Psoas muscle (tissue), 8 donors: ENCODE data around the gene TAF15. TPM values are rescaled to one million over a fixed set of nuclear protein-coding genes. Genes with fewer than 3 reads are reported as not detected.

Experiments
- ATAC-seq, 4 donors: fragments of 200-7000 bp; cut with Tn5 transposase; one replicate each; pipeline ENCODE4 v1.9.1; 2020; ENCODE audit warnings: moderate library complexity in 3 of 4, mild to moderate bottlenecking in 2 of 4
- DNase-seq, 2 donors: peaks; one replicate each; pipeline ENCODE4 v3.0.0-alpha.2; 2020
- H3K27ac ChIP-seq: fragments of 200-600 bp; one replicate; pipeline ENCODE4 v1.8.0; 2022
- H3K27me3 ChIP-seq, 3 donors: fragments of 200-600 bp in 1 of 3; one replicate each; pipeline versions ENCODE4 v1.6.1 to v1.8.0; 2013 to 2022; ENCODE audit warnings: low read length in 2 of 3, mild to moderate bottlenecking in 2 of 3, moderate library complexity in 1 of 3; ENCODE audit not compliant: insufficient read depth in 3 of 3
- H3K36me3 ChIP-seq, 2 donors: fragments of 200-600 bp in 1 of 2; one replicate each; pipeline versions ENCODE4 v1.6.1 to v1.8.0; 2013 to 2022; ENCODE audit warnings: low read depth in 1 of 2, mild to moderate bottlenecking in 1 of 2, moderate library complexity in 1 of 2; ENCODE audit not compliant: insufficient read depth in 1 of 2
- H3K4me1 ChIP-seq: fragments of 200-600 bp; one replicate; pipeline ENCODE4 v1.8.0; 2022
- H3K4me3 ChIP-seq: fragments of 200-600 bp; one replicate; pipeline ENCODE4 v1.8.0; 2022; ENCODE audit warnings: mild to moderate bottlenecking
- H3K9me3 ChIP-seq: fragments of 200-600 bp; one replicate; pipeline ENCODE4 v1.8.0; 2022
- WGBS, 3 donors: extraction: QIAGEN DNeasy Blood & Tissue Kit; methylation state at CpG; one replicate each; pipeline versions ENCODE4 v1.1.6 to v1.1.7; 2013; 5-methylcytosine and 5-hydroxymethylcytosine counted together
- intact Hi-C, 2 donors: fragments of 100-400 bp; cut with DNase I; formaldehyde crosslinking; loops; one replicate each; pipeline versions ENCODE4 v1.11.0 to v1.14.2; 2022
- polyA plus RNA-seq, 3 donors: library from polyadenylated mRNA; stranded (reverse); fragments of 200-250 nt; gene quantifications; one replicate each; pipeline ENCODE4 v1.2.3, GENCODE V29; 2013
- total RNA-seq, 4 donors: library from RNA; stranded (reverse); fragmentation: NEBNext Ultra II Directional in 2 of 4; extraction: Animal tissue kit (Norgen Biotek cat#: 25700) in 2 of 4; gene quantifications; one replicate each; pipeline versions ENCODE4 v1.2.1 to v1.2.4, GENCODE V29; 2021 to 2023
- TF ChIP-seq, protein P1 (sequence below): fragments of 200-600 bp; IDR thresholded peaks from one replicate; pipeline ENCODE4 v1.8.0; 2022; ENCODE audit warnings: antibody characterized with exemption
- donor health status: healthy with polysubstance abuse.
- donor health status: DM: no; HTN: no; CAD: no; lungs with moderate emphysema.
- donor health status: Bipolar disorder and iron deficiency.
- donor health status: healthy.
- donor health status: DM: yes; HTN: yes; CAD: no.
- donor health status: DM: no; HTN: no; CAD: no.
- donor health status: DM: no; HTN: no; CAD: no.
- donor health status: DM: yes; HTN: yes; CAD: no.

The TAF15 gene
- total and polyA plus RNA-seq, 7 donors, result 51.9 to 141 (median 105) TPM

DNA sequence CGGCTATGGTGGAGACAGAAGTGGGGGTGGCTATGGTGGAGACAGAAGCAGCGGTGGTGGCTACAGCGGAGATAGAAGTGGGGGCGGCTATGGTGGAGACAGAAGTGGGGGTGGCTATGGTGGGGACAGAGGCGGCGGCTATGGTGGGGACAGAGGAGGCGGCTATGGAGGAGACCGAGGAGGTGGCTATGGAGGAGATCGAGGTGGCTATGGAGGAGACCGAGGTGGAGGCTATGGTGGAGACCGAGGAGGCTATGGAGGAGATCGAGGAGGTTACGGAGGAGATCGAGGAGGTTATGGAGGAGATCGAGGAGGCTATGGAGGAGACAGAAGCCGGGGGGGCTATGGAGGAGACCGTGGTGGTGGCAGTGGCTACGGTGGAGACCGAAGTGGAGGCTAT, 35.3 kb downstream of the TAF15 start:
- intact Hi-C loops, result no loop called here
- no peak for DNase-seq
- Histone ChIP-seq H3K27me3 (no peaks in the 10 kb centered on the region), H3K9me3 (no peaks in the 10 kb centered on the region), H3K4me1 (no peaks in the 10 kb centered on the region), H3K36me3 (peaks cover 13 to 99% of the 10 kb centered on the region in 2 donors), H3K27ac (no peak overlapping the region), H3K4me3 (no peak overlapping the region)
- TF ChIP-seq, protein P1, sequence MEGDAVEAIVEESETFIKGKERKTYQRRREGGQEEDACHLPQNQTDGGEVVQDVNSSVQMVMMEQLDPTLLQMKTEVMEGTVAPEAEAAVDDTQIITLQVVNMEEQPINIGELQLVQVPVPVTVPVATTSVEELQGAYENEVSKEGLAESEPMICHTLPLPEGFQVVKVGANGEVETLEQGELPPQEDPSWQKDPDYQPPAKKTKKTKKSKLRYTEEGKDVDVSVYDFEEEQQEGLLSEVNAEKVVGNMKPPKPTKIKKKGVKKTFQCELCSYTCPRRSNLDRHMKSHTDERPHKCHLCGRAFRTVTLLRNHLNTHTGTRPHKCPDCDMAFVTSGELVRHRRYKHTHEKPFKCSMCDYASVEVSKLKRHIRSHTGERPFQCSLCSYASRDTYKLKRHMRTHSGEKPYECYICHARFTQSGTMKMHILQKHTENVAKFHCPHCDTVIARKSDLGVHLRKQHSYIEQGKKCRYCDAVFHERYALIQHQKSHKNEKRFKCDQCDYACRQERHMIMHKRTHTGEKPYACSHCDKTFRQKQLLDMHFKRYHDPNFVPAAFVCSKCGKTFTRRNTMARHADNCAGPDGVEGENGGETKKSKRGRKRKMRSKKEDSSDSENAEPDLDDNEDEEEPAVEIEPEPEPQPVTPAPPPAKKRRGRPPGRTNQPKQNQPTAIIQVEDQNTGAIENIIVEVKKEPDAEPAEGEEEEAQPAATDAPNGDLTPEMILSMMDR, result no peak
- WGBS, 3 donors, result 96 to 98% (median 98%) methylated on average over 19 of the region's 19 CpGs
- no peak for ATAC-seq

DNA sequence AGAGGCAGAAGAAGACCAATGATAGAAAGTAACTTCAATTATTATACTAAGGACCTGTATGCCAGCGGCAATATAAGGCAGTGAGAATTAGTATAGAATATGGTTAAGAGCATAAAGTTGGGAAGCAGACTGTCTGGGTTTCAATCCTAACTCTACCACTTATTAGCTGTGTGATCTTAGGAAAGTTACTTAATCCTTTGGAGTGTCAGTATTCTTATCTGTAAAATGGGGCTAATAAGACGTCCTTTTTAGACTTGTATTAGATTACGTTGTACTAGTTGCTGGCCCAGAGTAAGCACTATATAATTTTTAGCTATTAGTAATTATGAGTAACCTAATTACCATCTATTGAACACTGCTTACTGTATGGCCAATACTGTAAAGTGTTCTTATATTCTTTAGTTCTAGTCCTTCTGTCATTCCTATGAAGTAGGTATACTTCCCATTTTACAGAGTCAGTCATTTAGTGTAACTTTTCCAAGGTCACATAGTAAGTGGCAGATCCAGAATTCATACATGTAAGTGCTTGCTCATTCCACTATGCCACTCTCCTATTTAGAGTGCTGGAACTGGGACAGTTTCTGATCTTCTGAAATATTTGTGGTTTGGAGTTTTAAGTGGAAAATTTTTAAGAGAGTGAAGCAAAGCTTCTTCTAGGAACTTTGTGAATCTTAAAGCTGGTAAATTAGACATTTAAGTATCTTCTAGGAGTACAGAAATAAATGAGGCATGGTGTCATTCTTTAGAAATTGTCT, 36.9 kb downstream of the TAF15 start:
- peaks cover 11 to 95% of the 10 kb centered on the region in 2 donors for H3K36me3 ChIP-seq
- no peak overlapping the region for H3K27ac ChIP-seq
- WGBS, 3 donors, result 87 to 93% (median 92%) methylated on average over 3 of the region's 3 CpGs
- TF ChIP-seq, protein P1, result no peak
- H3K27me3 ChIP-seq, result no peaks in the 10 kb centered on the region
- H3K4me1 ChIP-seq, result no peaks in the 10 kb centered on the region
- H3K4me3 ChIP-seq, result no peak overlapping the region
- DNase-seq (no peak), ATAC-seq (no peak)
- H3K9me3 ChIP-seq, result no peaks in the 10 kb centered on the region
- intact Hi-C loops, result no loop called here

DNA sequence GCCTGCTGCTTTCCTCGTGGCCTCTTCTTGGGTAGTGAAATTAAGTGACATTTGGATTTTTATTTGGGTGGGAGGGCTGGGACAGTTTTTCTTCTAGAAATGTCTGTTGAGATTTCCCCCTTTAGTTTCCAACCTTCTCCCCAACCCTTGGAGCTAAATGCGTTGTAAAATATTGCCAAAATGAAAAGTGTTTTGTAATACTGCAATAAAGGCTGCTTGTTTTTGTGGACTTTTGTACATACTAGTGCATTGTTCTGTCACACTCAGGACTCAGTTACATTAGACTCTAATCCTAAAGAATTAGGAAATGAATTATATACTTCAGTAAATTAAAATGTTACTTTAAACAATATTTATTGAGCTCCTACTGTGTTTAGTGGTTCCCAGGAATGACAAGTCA, 37.7 kb downstream of the TAF15 start:
- Histone ChIP-seq H3K9me3 (no peaks in the 10 kb centered on the region), H3K36me3 (peaks cover 8 to 95% of the 10 kb centered on the region in 2 donors), H3K4me3 (no peak overlapping the region), H3K27me3 (no peaks in the 10 kb centered on the region), H3K4me1 (no peaks in the 10 kb centered on the region), H3K27ac (no peak overlapping the region)
- WGBS, 3 donors, result 71 to 79% (median 78%) methylated on average over 2 of the region's 2 CpGs
- ATAC-seq (no peak), DNase-seq (no peak)
- intact Hi-C loops, result no loop called here
- TF ChIP-seq, protein P1, result no peak

DNA sequence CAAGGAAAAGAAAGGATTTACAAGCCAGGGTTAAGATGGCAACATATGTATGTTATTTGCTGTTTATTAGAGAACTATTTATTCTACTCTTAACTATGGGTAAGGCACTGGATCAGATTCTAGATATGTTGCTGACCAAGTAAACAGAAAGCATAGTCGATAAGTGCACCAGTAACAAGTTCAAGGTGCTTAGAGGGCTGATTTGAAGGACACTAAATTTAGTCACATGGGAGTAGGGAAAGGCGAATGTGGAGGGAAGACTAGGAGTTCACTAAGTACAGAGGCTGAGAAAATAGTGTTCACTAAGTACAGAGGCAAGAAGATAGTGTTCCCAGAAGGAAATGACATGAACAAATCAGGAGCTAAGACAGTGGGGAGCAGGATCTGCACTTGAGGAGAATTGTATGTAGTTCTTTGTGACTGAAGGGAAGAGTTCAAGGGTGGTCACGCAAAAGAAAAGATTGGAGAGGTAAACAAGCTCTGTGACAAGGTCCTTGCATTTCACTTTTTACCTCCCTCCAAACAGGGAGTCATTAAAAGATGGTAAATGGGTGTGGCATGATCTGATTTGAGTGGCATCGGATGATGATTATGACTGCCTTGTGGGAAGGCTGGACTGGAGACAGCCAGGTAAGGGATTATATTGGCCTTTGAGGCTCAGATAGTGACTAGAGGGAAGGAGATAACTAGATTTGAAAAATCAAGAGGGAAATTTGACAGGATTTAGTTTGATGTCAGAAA, 38.5 kb downstream of the TAF15 start:
- intact Hi-C loops, result no loop called here

More for the DNA sequence above, 38.5 kb downstream of the TAF15 start:
- Histone ChIP-seq H3K4me1 (no peaks in the 10 kb centered on the region), H3K36me3 (peaks cover 8 to 90% of the 10 kb centered on the region in 2 donors), H3K4me3 (no peak overlapping the region), H3K27me3 (no peaks in the 10 kb centered on the region), H3K9me3 (no peaks in the 10 kb centered on the region), H3K27ac (no peak overlapping the region)
- ATAC-seq (no peak), DNase-seq (no peak)
- whole genome bisulfite sequencing, 3 donors, result 86 to 90% (median 88%) methylated on average over 4 of the region's 4 CpGs
- TF ChIP-seq, protein P1, result no peak
